GM12875 (cell line): ENCODE data around the gene CASP8AP2.
"Not testable (repeated sequence)": the region's sequence is repeated elsewhere in the genome, so short reads cannot be mapped to it uniquely, and the experiment has no call there.

Source experiments
- H3K4me3 ChIP-seq: one replicate; pipeline ENCODE4 v1.5.1; 2011; ENCODE audit warnings: low read depth, low read length, control low read depth
- TF ChIP-seq, protein P1 (sequence below): IDR thresholded peaks from 2 replicates; pipeline ENCODE4 v1.5.1; 2011; ENCODE audit warnings: low read depth, mild to moderate bottlenecking, control low read depth, inconsistent platforms, low read length, moderate library complexity, borderline replicate concordance; ENCODE audit not compliant: insufficient read depth

CASP8AP2 gene

DNA sequence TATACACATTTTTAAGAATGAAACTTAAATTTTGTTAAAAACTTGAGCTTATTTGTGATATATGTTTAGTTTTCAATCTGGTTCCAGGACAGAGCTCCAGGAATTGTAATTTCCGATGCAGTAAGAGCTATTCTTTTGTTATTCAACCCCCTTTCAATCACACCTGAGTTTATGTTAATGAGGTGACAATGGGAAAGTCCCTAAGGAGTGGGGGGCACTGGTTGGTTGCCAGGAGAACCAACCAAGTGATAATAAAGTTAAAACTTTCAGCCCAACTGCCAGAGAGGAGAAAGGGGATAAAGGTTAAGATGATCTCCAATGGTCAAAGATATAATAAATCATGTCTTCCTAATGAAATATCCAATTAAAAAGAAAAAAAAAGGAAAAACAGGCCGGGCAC is 29.9 kb upstream of the CASP8AP2 start:
- no peak overlapping the region for H3K4me3 ChIP-seq
- TF ChIP-seq, protein P1, sequence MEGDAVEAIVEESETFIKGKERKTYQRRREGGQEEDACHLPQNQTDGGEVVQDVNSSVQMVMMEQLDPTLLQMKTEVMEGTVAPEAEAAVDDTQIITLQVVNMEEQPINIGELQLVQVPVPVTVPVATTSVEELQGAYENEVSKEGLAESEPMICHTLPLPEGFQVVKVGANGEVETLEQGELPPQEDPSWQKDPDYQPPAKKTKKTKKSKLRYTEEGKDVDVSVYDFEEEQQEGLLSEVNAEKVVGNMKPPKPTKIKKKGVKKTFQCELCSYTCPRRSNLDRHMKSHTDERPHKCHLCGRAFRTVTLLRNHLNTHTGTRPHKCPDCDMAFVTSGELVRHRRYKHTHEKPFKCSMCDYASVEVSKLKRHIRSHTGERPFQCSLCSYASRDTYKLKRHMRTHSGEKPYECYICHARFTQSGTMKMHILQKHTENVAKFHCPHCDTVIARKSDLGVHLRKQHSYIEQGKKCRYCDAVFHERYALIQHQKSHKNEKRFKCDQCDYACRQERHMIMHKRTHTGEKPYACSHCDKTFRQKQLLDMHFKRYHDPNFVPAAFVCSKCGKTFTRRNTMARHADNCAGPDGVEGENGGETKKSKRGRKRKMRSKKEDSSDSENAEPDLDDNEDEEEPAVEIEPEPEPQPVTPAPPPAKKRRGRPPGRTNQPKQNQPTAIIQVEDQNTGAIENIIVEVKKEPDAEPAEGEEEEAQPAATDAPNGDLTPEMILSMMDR: no peak

DNA sequence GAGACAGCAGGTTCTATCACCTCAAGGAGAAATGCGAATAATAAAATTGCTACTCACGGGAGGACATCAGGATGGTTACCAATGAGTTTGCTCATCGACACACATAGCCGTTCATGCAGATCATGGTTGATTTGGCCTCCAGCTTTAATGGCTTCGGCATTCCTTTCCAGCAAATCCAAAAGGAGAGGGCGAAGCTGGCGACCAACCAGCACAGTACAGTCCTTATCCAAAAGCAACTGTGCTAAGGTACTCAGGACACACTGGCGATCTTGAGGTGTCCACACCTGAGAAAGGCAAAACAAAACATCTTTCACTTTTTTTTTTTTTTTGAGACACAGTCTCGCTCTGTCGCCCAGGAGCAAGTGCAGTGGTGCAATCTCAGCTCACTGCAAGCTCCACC is 26.4 kb upstream of the CASP8AP2 start:
- no peak overlapping the region for H3K4me3 ChIP-seq
- TF ChIP-seq, protein P1: no peak

DNA sequence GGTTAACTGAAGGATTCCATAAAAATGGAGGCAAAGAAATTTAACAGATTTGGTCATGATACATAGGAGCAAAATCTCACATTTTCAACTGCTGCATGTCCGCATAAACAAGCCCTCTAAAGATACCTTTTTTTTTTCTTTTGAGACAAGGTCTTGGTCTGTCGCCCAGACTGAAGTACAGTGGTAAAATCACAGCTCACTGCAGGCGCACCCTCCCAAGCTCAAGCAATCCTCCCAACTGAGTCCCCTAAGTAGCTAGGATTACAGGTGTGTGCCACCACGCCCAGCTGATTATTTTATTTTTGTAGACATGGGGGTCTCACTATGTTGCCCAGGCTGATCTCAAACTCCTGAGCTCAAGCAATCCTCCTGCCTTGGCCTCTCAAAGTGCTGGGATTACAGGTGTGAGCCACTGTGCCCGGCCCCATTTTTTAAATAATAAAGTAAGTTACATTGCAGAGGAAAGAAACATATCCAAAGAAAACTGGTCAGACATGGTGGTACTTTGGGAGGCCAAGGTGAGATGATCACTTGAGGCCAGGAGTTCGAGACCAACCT is 23.8 kb upstream of the CASP8AP2 start:
- TF ChIP-seq, protein P1: no peak
- no peak overlapping the region for H3K4me3 ChIP-seq

DNA sequence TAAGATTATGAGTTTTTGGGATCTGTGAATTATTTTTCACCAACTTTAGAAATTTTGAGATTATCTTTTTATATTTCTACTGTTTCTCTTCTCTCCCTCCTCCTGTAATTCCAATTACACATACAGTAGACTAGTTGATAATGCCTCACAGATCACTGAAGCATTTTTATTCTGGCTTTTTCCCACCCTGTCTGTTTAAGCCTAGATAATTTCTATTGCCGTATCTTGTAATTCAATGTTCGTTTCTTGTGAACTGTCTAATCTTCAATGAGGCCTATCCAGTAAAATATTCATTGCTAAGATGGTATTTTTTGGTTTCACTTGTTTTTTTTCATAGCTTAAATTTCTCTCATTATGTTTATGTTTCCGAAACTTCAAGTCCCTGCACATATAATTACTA is 22.1 kb upstream of the CASP8AP2 start:
- H3K4me3 ChIP-seq: no peak overlapping the region
- TF ChIP-seq, protein P1: no peak

DNA sequence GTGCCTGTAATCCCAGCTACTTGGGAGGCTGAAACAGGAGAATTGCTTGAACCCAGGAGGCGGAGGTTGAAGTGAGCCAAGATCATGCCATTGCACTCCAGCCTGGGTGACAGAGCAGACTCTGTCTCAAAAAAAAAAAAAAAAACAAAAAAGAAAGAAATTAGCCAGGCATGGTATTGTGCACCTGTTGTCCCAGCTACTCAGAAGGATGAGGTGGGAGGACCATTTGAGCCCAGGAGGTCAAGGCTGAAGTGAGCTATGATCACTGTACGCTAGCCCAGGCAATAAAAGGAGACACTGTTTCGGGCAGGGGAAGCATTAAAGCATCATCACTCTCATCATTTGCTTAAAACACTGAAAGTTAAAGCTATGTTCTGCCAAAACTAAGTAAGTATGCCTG is 16.3 kb upstream of the CASP8AP2 start:
- H3K4me3 ChIP-seq: not testable (repeated sequence)

DNA sequence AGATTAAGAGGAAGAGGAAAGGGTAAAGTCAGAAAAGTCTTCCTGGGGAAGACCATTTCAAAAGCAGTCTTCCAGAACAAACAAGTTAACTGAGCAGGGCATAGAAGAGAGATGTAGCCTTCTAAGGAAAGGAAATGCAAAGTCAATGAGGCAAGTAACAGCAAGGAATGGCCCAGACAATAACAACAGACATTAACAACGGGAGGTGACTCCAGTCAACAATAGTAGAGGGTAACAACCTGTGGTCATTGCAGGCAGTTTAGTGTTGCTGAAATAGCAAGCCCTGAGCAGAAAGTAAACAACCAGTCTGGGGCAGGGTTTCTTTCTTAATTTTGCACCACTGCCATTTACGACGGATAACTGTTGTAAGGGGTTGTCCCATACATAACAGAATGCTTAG is 12.2 kb upstream of the CASP8AP2 start:
- TF ChIP-seq, protein P1: no peak

DNA sequence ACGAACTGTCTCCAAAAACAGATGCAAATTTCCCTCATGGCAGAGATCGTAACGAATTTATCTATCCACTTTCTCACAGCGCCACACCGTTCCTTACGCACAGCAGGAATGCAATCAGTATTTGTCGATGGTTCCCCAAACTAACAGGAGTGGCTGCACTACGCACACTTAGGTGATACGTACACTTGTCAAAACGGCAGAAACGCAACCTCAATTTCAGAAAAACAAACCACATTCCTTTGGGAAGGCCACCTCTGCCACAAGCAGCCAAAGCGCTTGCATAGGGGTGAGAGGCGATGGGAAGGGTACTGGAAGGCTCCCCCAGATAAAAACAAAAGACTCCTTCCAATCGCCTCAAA is 10.7 kb upstream of the CASP8AP2 start:
- TF ChIP-seq, protein P1: no peak
- peak overlapping the region; percentile 89 for H3K4me3 ChIP-seq

More for the DNA sequence above, 12.2 kb upstream of the CASP8AP2 start:
- no peak overlapping the region for H3K4me3 ChIP-seq

DNA sequence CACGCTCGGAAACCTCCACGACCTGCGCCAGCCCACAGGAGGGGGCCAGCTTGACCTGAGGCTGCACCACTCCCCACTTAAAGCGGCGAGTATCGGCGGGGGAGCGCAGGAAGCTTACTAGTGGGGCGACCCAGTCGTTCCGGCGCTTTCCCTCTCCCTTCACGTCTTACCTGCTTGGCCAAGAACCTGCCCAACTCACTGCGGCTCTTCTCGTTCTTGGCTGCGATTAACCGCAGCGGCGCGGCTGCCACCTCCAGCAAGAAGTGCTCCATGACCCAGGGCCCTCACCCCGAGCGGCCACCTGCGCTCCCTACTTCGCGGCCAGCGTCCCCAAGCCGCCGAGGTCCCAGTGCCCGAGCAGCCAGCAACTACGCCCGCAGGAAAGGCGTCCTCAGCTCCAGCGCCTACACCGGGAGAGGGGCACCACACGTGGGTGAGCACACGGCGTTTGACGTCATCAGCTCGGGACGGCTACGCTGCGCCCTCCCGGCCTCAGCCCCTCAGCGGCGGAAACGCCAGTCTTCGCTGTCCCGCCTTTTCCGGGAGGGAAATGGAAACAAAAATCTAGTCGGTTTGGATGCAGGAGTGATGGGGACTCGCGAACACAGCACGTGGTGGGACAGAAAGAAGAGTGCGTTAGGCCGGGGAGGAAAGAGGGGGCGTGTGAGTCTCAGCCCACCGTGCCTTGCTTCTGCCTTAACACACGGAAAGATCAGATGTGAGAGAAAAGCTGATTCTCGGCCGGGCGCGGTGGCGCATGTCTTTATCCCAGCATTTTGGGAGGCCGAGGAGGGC is 10.1 kb upstream of the CASP8AP2 start, which contains the start of gene MDN1:
Gene MDN1 (minus strand): TSS at position 459 of the 795 bp plus-strand sequence. CDS start 187 bp downstream, at position 272.
- TF ChIP-seq, protein P1: no peak

More for the DNA sequence above, 10.1 kb upstream of the CASP8AP2 start, which contains the start of gene MDN1:
- H3K4me3 ChIP-seq: peak within 1 kb of the TSS; percentile 89
